Fibroblast of skin of back (primary cell): ENCODE results near the gene SEPTIN11.
A peak's percentile ranks its signal among the peaks of the same experiment; 100 is the strongest.
"Not testable (repeated sequence)": the region's sequence is repeated elsewhere in the genome, so short reads cannot be mapped to it uniquely, and the experiment has no call there.

Experiments used
- DNase-seq: peaks from one replicate; pipeline ENCODE4 v3.0.0-alpha.2; 2013

SEPTIN11 gene

GRCh38 chr4:76952071-76952470 lies 2.5 kb downstream of the SEPTIN11 start:
- no peak for DNase-seq

DNA sequence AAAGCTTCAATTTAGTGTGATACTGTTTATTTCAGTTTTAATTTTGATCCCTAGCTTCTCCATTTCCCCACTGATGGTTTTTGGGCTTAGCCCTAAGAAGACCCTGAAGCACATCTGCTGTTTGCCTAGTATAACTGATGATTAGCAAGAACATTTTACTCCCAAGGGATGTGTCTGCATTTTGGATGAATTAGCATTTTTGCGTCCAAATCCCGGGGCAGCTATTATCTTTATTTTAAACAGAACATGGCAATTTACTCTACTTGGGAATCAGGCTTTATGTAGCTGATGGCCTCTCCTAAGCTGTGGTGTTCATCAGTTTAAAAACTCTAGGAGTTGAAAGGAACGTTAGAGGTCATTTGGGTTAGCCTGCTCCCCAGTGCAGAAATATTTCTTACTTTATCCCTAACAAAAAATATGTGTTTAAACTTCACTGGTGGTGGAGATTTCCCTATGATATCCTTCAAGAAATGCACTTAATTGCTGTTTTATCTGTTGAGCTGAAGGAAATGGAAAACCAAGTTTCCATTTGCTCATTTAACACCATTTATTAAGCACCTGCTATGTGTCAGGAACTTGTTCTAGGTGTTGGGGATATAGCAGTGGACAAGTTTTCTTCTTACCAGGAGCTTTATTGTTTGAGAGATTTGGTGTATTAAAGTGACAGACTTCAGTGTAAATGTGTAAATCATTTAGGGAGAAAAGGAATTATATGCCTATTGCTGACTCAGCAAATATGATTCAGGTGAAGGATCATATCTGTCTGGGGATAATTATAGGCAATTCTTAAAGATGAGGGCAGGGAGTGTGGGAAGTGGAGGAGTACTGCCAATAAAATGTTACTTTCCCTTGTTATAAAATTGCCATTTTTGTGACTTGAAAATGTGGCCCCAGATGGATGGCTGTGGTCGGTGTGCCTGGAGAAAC lies 3.4 kb downstream of the SEPTIN11 start:
- no peak for DNase-seq

- DNase-seq, result no peak
These were observed 4.4 kb downstream of the SEPTIN11 start for GRCh38 chr4:76953956-76954355.

GRCh38 chr4:76954489-76954888 lies 4.9 kb downstream of the SEPTIN11 start:
- no peak for DNase-seq

GRCh38 chr4:76955182-76955581 lies 5.6 kb downstream of the SEPTIN11 start:
- no peak for DNase-seq

DNA sequence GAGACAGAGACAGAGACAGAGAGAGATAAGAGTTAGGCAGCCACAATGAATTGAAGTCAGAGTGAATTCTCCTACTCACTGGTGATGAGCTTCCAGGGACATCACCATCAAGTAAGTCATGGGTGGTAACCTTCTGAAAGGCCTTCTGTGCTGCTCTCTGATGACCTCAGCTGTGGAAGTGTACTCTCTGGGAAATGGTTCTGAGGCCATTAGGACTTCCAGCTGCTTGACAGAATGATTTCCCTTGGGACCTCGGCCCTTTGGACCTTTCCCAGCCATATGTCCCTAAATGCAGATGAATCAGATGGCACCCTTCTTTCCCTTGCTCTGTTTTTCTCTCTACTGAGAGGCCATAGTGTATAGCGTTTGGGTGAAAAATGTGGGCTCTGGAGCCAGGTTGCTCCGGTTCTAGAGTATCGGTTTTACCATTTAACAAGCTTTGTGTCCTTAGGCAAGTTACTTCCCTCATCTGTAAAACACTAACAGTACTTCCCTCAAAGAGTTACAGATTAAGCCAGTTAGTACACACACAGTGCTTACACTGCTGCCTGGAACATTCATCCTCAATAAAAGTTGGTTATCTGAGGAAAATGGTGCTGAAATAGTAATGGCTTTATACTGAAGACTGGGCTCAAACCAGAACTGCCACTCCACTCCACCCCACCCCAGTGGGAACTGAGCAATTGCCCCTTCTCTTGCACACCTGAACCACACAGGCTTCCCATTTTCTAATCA lies 7.6 kb downstream of the SEPTIN11 start:
- no peak for DNase-seq

GRCh38 chr4:76958891-76959290 lies 9.3 kb downstream of the SEPTIN11 start:
- DNase-seq, result no peak

GRCh38 chr4:76960014-76960413 lies 10.5 kb downstream of the SEPTIN11 start:
- DNase-seq, result no peak

- no peak for DNase-seq
These were observed 13.0 kb downstream of the SEPTIN11 start for GRCh38 chr4:76962406-76963130.

- no peak for DNase-seq
These were observed 13.7 kb downstream of the SEPTIN11 start for GRCh38 chr4:76963131-76963750.

GRCh38 chr4:76963927-76964326 lies 14.4 kb downstream of the SEPTIN11 start:
- not testable (repeated sequence) for DNase-seq

GRCh38 chr4:76964769-76965168 lies 15.2 kb downstream of the SEPTIN11 start:
- no peak for DNase-seq

DNA sequence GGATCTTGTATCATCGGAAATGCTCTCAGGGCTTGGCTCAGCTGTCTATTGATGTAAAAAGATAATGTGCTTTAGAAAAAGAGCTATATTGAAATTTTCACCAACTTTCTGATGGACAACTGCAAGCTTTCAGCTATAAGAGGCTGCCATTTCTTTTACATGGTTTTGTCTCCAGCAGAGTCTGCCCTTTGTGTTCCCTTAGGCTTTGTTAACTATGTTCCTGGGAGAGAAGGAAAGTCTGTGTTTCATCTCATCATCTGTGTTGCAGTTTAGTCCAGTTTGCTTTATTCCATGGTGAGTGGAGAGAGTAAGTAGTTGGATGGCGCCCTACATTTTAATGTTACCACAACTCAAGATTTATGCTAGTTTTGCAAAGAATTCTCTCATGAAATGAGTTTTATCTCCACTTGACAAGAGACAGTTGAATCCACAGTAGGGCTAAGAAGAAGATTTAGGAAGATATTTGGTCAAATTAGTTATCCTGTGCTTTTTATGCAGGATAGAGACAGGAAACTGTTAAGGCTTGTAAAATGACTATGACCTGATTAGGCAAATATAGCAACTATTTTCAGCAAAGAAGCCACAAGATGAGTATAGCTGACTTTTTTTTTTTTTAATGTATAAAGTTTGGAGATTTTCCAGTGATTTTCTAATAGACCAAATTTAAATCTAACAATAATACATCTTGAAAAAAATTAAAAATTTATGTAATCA lies 16.5 kb downstream of the SEPTIN11 start:
- DNase-seq, result no peak

DNA sequence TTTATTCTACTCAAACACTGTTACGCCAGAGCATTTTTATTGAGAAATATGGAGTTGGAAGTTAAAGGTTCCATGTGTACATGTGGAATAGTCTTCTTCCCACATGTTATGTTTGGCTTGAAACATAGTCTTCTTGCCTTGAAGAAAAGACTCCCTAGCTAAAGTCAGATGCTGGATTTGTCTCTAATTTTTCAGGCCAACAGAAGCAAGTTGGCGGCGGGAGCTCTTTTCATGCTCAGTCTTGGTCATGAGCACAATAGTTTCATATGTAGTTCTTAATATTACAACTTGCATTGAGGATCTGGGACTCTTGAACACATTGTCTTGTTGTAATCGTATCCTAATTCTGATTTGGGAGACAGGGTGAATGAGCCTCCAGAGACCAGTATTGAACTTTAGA lies 19.4 kb downstream of the SEPTIN11 start:
- no peak for DNase-seq

GRCh38 chr4:76969495-76969894 lies 19.9 kb downstream of the SEPTIN11 start:
- DNase-seq, result no peak

DNA sequence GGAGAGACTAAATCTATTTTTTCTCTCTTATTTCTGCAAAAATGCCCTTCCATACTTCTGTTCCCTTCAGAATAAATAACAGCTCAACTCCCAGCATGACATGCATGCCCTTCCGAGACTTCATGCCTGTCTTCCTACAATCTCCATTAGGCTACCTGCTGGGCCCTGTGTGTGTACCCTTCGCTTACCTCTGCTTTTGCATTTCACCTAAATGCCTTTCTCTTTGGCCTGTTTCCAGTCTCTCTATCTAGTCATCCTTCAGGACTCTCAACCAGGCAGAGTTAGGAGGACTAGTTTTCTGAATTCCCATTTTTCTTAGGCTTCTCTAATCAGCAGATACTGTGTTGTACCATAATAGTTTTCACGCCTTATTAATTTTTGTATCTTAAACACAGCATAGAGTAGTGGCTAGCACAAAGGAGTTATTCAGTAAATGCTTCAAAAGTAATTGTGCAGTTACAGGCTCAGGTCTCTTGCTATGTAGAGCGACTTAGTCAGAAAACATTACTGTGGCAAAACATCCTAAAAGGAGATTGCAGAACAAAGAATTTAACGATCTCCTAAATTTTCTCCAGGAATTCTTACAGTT lies 20.5 kb downstream of the SEPTIN11 start:
- no peak for DNase-seq

- no peak for DNase-seq
These were observed 22.8 kb downstream of the SEPTIN11 start for GRCh38 chr4:76972306-76972705.

GRCh38 chr4:76974150-76974549 lies 24.6 kb downstream of the SEPTIN11 start:
- no peak for DNase-seq

DNA sequence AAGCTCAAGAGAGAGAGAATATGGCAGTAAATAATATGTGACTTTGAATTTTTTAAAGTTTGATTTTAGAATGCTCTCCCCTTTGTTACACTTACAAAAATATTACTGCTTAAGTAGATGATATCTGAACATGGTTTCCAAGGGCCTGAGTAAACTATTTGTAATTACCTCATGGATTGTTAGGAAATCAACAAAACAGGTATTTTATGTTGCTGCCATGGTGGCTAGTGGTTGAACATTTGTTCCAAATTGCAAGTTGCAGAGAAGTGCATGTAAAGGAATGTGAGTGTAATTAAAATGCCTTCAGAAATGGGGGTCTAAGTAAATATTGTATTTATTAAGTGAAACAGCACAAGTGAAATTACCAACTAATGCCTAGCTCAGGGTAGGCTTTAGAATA lies 27.6 kb downstream of the SEPTIN11 start:
- no peak for DNase-seq

- peak; percentile 90 for DNase-seq
These were observed 28.3 kb downstream of the SEPTIN11 start for GRCh38 chr4:76977736-76978350.

GRCh38 chr4:76979236-76979635 lies 29.7 kb downstream of the SEPTIN11 start:
- no peak for DNase-seq
